AG04450 (cell line): ENCODE data around the gene PFN1. TPM values are rescaled to one million over a fixed set of nuclear protein-coding genes. Genes with fewer than 3 reads are reported as not detected.

Source experiments
- CTCF ChIA-PET: fragments of 300-600, 350-600 bp; formaldehyde crosslinking; extraction: SDS; loops from one replicate; lab custom pipeline; 2022; ENCODE audit warnings: antibody characterized with exemption, inconsistent platforms; lab: Charles Lee
- POLR2A ChIA-PET: fragments of 350-600 bp; formaldehyde crosslinking; extraction: SDS; loops from one replicate; lab custom pipeline; 2021; ENCODE audit warnings: antibody characterized with exemption, inconsistent platforms; lab: Yijun Ruan, JAX
- DNase-seq: peaks from one replicate; pipeline ENCODE4 v3.0.0-alpha.2; 2011; ENCODE audit warnings: low read depth, low spot score
- H3K27ac ChIP-seq: one replicate; pipeline ENCODE4 v1.5.1; 2012; ENCODE audit warnings: low read depth, low read length, control low read depth
- H3K27me3 ChIP-seq: one replicate; pipeline ENCODE4 v1.6.0; 2012; ENCODE audit warnings: low read length; ENCODE audit not compliant: control insufficient read depth, insufficient read depth
- H3K4me3 ChIP-seq: 2 replicates; pipeline ENCODE4 v1.5.1; 2011; ENCODE audit warnings: mild to moderate bottlenecking, low read depth, low read length, control low read depth
- H3K9me3 ChIP-seq: 2 replicates; pipeline ENCODE4 v1.5.1; 2012; ENCODE audit warnings: low read length; ENCODE audit not compliant: control insufficient read depth, insufficient read depth
- polyA plus RNA-seq: library from polyadenylated mRNA; depleted of rRNA; stranded (reverse); fragments of >200 nt; gene quantifications from 2 replicates; pipeline ENCODE4 v1.2.3, GENCODE V29; 2011
- TF ChIP-seq, protein P1 (sequence below): IDR thresholded peaks from 2 replicates; pipeline ENCODE4 v1.5.1; 2011; ENCODE audit warnings: low read depth, low read length, control low read depth, inconsistent platforms

Gene PFN1
- polyA plus RNA-seq, 1 experiment, result 1,141 TPM

- no peak for DNase-seq
- TF ChIP-seq, protein P1, sequence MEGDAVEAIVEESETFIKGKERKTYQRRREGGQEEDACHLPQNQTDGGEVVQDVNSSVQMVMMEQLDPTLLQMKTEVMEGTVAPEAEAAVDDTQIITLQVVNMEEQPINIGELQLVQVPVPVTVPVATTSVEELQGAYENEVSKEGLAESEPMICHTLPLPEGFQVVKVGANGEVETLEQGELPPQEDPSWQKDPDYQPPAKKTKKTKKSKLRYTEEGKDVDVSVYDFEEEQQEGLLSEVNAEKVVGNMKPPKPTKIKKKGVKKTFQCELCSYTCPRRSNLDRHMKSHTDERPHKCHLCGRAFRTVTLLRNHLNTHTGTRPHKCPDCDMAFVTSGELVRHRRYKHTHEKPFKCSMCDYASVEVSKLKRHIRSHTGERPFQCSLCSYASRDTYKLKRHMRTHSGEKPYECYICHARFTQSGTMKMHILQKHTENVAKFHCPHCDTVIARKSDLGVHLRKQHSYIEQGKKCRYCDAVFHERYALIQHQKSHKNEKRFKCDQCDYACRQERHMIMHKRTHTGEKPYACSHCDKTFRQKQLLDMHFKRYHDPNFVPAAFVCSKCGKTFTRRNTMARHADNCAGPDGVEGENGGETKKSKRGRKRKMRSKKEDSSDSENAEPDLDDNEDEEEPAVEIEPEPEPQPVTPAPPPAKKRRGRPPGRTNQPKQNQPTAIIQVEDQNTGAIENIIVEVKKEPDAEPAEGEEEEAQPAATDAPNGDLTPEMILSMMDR, result no peak
- ChIA-PET CTCF (interaction anchor here (0.5 to 1.8 kb wide), 2 partner anchors 48 to 59 kb away, joined by 5 read pairs; no protein-coding TSS in a partner anchor), POLR2A (interaction anchor here (1.0 to 5.6 kb wide), 7 partner anchors 10 to 173 kb away, joined by 3 to 128 read pairs (median 3); partner anchors contain the start of genes ENO3, INCA1, KIF1C and PFN1)
- peak overlapping the region; percentile 98 for H3K27ac ChIP-seq
- H3K9me3 ChIP-seq, result peaks cover 5% of the 10 kb centered on the region; the same call in 1 of the 2 replicates
- H3K27me3 ChIP-seq, result no peaks in the 10 kb centered on the region
- peak overlapping the region; percentile 78 for H3K4me3 ChIP-seq
Observed at GRCh38 chr17:4968486-4969046, 20.2 kb upstream of the PFN1 start.

DNA sequence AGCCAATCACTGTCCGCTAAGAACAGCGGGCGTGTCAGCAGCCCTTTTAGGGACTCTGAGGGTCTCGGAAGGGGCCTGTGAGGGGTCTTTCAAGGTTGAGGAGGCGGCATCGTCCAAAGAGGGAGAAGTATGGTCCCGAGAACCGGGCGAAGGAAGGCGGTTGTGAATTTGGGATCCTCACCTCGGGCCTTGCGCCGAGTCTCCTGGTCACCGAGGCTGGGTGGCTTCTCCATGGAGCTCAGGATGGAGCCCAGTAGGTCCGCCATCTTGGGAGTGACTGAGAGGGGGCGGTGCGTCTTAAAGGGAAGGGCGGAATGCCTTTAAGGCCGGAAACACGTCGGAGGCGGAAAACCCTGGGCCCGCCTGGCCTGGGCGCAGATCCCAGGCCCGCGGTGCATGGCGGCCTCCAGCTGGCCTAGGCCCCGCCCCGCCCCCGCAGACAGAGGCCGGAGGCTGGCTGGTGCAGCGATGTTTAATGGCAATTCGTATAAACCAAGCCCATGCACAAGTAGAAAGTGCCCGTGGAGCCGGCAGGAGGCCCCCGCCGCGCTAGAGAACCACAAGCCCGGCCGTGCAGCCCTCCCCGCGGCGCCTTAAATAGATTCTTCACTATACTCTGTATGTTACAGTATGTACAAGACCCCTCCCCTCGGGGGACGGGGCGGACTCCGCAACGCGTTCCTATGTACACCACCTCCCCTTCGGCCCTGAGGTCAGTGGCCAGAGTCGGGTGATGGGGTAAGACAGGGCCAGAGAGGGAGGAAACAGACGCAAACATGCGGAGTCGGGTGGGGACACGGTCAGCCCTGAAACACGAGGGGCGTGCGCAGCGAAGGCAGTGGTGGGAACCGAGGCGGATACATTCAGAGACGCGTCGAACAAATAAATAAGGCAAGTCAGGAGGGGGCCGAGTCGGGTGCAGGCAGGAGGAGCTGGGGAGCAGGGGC, 19.5 kb upstream of the PFN1 start, which contains the start of gene SPAG7:
Gene SPAG7, minus strand, starts transcription at position 279 of the 947 bp plus-strand sequence. Its CDS starts 13 bp downstream, at position 266.
- H3K4me3 ChIP-seq, result peak within 1 kb of the TSS; percentile 84
- H3K9me3 ChIP-seq, result peaks cover 5% of the 10 kb centered on the region; the same call in 1 of the 2 replicates
- H3K27me3 ChIP-seq, result no peaks in the 10 kb centered on the region
- peak within 1 kb of the TSS; percentile 98 for H3K27ac ChIP-seq
- ChIA-PET POLR2A (interaction anchor here (0.6 to 5.6 kb wide), 12 partner anchors 10 to 824 kb away, joined by 3 to 128 read pairs (median 6); partner anchors contain the start of genes CAMTA2, ENO3, GP1BA and INCA1), CTCF (interaction anchor here (0.5 to 2.6 kb wide), 5 partner anchors 15 to 94 kb away, joined by 3 to 11 read pairs (median 5); no protein-coding TSS in a partner anchor)
- DNase-seq, result peak; percentile 96
- TF ChIP-seq, protein P1, result no peak

- Histone ChIP-seq H3K27me3 (no peaks in the 10 kb centered on the region), H3K9me3 (peaks cover 5% of the 10 kb centered on the region; the same call in 1 of the 2 replicates), H3K27ac (peak overlapping the region; percentile 98), H3K4me3 (peak overlapping the region; percentile 84)
- POLR2A ChIA-PET, result interaction anchor here (0.6 to 5.6 kb wide), 11 partner anchors 10 to 824 kb away, joined by 3 to 128 read pairs (median 6); partner anchors contain the start of genes CAMTA2, ENO3, GP1BA and INCA1
- CTCF ChIA-PET, result interaction anchor here (0.9 to 2.6 kb wide), 3 partner anchors 14 to 95 kb away, joined by 3 to 11 read pairs (median 7); no protein-coding TSS in a partner anchor
- peak; percentile 99 for DNase-seq
- TF ChIP-seq, protein P1, result no peak
Observed at GRCh38 chr17:4966844-4967538, 18.7 kb upstream of the PFN1 start.

GRCh38 chr17:4965311-4965986, 17.1 kb upstream of the PFN1 start:
- Histone ChIP-seq H3K4me3 (no peak overlapping the region), H3K27me3 (no peaks in the 10 kb centered on the region), H3K9me3 (peaks cover 5% of the 10 kb centered on the region; the same call in 1 of the 2 replicates), H3K27ac (no peak overlapping the region)
- ChIA-PET CTCF (interaction anchor here (2.6 kb wide), 1 partner anchor 56 kb away, joined by 11 read pairs; no protein-coding TSS in a partner anchor), POLR2A (interaction anchor here (0.9 to 5.6 kb wide), 4 partner anchors 8 to 56 kb away, joined by 4 to 128 read pairs (median 40); partner anchors contain the start of genes ENO3, PFN1, RNF167 and SLC25A11)
- no peak for DNase-seq
- TF ChIP-seq, protein P1, result no peak
